Activated T-helper 1 cell treated with anti-CD3 and anti-CD28 coated beads, Interleukin-2, amount 50 U/mL, for 16 hours (primary cell): Measurements from ENCODE around the gene EPB41L5.
"Not testable (repeated sequence)": the region's sequence is repeated elsewhere in the genome, so short reads cannot be mapped to it uniquely, and the experiment has no call there.

Source experiments
- DNase-seq, 2 donors: peaks; one replicate each; pipeline ENCODE4 v3.0.0-alpha.2; 2020; ENCODE audit warnings: low read depth in 1 of 2, low spot score in 1 of 2

EPB41L5 gene

GRCh38 chr2:120140866-120141265 lies 128.0 kb downstream of the EPB41L5 start:
- DNase-seq = no peak

DNA sequence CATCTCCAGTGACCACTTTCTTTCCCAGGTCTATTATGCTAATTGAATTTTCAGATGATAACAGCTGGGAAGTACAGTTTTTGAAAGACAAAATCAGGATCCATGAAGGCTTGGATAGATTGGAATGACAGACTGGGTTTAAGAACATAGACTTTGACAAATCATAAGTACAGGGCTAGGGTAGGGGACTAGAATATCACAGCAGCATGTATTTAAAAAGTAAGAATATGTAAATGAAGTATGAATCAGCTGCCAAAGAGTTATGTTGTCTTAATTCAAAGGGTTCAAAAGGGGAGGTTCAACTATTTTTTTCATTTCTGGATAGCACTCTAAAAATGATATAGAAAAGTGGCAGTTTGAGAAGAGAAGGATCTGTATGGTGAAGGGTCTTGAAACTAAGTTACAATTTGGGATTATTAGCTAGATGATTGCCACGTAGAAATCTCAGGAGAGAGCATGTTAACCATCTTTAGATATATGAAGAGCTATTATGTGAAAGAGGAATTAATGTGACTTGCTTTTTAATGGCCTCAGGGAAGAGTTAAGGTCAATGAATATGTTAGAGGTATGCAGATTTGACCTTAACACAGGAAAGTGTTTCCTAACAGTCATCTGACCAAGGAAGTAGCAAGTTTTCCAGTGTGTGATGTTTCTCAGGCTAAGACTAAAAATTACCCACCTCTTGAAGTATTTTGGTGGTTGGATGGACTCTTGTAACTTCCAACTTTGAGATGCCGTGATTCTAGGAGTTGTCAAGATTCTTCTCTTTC lies 128.6 kb downstream of the EPB41L5 start:
- no peak for DNase-seq

GRCh38 chr2:120142528-120143219 lies 129.8 kb downstream of the EPB41L5 start:
- DNase-seq = no peak

DNA sequence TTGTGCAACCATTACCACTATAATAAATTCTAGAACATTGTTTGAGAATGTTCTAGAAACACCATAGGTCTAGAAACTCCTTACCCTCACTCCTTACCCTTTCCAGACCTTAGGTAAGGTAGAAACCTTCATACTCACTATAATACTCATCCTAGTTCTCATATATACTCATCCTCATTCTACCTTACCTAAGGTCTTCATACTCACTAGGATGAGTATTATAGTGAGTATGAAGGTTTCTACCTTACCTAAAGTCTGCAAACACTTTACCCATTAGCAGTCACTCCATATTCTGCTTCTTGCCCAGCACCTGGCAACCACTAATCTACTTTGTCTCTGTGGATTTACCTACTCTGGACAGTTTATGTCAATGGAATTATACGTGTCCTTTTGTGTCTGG lies 135.4 kb downstream of the EPB41L5 start:
- DNase-seq = no peak

DNA sequence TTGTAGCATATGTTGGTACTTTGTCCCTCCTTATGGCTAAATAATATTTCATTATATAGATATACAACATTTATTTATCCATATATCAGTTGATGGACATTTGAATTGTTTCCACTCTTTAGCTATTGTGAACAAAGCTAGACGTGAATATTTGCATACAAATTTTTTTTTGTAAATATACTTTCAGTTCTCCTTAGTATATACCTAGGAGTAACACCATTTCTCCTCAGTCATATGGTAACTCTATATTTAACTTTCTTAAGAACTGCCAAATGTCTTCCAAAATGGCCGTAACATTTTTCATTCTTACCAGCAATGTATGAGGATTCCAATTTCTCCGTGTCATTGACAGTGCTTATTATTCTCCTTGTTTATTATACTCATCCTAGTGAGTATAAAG lies 135.8 kb downstream of the EPB41L5 start:
- no peak for DNase-seq

DNA sequence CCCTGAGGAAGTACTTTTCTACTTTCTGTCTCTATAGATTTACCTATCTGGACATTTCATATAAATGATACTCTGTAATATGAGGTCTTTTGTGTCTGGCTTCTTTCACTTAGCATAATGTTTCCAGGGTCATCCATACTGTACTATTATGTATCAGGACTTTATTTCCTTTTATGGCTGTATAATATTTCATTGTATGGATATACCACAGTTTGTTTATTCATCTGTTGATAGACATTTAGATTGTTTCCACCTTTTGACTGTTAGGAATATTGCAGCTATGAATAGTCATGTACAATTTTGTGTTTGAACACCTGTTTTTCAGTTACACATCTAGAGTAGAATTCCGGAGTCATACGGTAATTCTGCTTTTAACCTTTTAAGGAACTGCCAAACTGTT lies 136.5 kb downstream of the EPB41L5 start:
- DNase-seq = no peak

DNA sequence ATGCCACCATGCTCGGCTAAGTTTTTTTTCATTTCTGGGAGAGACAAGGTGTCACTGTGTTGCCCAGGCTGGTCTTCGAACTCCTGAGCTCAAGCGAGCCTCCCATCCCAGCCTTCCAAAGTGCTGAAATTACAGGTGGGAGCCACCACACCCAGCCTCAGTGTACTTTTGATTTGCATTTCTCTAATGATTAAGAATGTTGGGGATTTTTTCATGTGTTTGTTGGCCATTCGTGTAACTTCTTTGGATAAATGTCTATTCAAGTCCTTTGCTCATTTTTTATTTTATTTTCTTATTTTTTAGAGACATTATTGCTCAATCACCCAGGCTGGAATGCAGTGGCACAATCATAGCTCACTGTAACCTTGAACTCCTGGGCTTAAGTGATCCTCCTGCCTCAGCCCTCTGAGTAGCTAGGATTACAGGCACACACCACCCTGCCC lies 137.2 kb downstream of the EPB41L5 start:
- DNase-seq = no peak

DNA sequence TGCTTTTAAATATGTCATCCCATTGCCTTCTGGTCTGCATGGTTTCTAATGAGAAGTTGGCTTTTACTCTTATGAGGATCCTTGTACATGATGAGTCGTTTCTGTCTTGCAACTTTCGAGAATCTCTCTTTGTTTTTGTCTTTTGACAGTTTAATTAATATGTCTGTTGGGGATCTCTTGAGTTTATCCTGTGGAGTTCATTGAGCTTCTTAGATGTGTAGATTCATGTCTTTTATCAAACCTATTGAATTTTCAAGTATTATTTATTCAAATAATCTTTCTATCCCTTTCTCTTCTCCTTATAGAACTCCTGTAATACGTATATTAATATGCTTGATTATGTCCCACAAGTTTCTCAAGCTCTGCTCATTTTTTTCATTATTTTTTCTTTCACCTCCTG lies 142.4 kb downstream of the EPB41L5 start:
- DNase-seq = no peak

DNA sequence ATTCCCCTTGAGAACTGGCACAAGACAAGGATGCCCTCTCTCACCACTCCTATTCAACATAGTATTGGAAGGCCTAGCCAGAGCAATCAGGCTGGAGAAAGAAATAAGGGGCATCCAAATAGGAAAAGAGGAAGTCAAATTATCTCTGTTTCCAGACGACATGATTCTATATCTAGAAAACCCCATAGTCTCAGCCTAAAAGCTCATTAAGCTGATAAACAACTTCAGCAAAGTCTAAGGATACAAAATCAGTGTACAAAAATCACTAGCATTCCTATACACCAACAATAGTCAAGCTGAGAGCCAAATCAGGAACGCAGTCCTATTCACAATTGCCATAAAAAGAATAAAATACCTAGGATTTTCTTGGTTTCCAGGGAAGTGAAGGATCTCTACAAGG lies 145.8 kb downstream of the EPB41L5 start:
- not testable (repeated sequence) for DNase-seq

DNA sequence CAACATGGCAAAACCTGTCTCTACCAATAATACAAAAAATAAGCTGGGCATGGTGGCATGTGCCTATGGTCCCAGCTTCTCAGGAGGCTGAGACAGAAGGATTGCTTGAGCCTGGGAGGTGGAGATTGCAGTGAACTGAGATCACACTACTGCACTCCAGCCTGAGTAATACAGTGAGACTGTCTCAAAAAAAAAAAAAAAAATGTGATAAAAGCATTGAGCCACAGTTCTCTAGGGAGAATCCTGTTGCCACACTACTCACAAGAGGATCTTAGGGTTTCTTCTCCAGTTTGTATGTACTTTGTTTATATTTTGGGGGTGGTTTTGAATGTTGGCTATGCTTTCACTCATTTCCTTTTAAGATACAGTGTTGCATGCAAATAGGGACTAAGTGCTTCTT lies 148.3 kb downstream of the EPB41L5 start:
- no peak for DNase-seq

DNA sequence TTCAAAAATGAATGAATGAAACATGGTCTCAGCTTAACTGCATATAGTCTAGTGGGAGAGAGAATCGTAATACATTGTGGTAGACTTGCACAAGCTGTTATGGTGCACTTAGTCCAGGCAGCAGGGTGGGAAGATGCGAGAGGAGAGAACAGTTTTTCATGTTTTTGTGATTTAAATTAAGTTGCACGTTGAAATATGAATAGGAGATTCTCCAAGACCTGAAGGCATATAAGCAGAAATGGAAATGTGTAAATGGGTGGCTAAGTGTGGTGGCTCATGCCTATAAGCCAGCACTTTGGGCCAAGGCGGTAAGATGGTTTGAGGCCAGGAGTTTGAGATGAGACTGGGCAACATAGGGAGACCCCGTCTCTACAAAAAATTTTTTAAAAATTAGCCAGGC lies 149.8 kb downstream of the EPB41L5 start:
- DNase-seq = no peak

GRCh38 chr2:120167272-120167671 lies 154.4 kb downstream of the EPB41L5 start:
- DNase-seq = no peak

- no peak for DNase-seq
These were observed 156.1 kb downstream of the EPB41L5 start for GRCh38 chr2:120169020-120169419.

GRCh38 chr2:120174963-120175581 lies 162.2 kb downstream of the EPB41L5 start:
- no peak for DNase-seq

DNA sequence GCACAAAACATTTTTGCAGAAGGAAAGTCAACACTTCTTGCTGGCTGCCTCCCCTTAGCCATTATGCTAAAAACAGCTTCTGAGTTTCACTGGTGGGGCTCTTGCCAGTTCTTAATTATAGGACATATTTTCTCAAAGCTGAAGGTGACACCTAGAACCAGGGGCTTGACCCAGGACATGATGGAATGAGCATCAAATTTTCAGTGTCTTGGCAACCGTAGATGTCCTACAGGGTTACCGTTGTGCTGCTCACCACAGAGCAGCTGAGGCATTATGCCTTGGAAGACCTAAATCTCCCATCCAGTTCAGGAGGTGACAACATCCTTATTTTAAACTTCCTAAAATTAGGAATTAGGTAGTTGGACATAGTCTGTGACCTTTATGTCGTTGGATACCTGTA lies 163.6 kb downstream of the EPB41L5 start:
- no peak for DNase-seq

- DNase-seq = peak; percentile 56 to 61
These were observed 164.2 kb downstream of the EPB41L5 start for GRCh38 chr2:120177001-120177621.

DNA sequence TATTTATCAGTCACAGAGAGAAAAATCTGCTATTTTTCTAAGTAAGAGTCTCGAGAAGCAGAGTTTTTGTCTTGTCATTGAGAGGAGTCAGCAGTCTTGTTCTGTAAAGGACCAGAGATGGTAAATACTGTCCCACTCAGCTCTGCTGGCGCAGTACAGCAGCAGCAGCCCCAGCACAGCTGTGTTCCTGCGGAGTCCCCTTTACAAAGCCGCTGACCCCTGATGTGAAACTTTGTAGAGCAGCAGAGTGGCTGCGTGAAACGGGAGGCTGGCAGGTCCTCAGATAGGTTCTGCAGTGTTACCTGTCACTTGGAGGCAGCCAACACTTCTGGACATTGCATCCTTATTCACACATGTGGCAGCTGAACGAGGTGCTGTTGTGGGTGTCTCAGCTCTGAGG lies 165.1 kb downstream of the EPB41L5 start:
- DNase-seq = no peak

DNA sequence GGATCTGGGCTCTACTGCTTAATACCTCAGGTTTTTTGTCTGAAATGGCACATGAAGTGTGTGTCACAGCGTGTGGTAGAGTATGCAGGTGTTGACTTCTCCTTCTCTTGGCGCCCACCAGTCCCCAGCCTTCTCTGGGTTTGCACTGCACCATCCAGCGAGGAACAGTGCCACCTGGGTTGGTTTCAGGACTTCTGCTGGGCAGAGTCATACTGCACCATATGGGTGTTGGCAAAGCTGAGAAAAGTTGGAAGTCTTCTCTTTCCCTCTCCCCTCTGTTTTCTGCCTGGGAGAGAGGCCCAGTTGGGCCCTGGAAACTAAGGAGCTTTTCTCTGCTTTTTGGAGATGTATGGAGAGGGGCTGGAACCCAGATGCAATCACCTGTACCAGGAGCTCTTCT lies 166.5 kb downstream of the EPB41L5 start:
- DNase-seq = no peak

DNA sequence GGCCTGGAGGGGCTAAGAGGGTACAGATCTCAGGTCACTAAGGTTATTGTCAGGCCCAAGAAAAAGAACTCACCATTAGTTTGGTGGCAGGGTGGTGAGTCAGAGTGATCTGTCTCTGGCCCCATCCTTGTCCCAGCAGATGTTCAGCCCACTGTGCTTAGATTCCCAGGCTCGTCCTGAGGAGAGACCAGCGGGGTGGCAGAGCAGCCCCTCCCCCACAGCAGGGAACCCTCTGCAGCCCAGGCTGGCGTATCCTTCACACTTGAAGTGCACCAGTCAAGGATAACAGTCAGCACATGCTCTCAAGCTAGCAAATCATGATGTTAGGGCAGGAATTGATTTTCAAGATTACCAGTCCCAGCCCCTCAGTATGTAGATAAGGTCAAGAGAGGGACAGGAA lies 167.2 kb downstream of the EPB41L5 start:
- DNase-seq = no peak

DNA sequence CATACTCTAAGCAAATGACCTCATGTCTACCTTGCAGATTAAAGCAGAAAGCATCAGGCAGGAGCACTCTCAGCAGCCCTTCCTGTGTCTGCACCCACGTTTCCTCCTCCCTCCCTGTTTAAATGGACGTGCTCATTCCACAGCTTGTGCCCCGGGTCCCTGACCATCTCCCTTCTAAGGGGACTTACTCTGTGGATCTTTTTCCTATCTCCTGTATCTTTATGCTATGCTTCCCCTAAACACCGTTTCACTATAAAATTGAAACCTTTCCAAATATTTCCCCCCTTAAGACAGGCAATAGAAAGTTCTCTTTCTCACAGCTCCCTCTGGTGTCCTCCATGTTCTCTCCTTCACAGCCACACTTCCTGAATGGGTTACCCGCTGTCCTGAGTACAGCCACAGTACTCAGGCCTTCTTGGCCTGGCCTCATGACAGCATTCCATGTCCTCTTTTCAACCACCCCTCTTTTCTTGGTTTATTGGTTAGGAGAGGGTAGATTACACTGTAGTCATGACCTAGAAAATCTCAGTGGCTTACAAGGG lies 169.2 kb downstream of the EPB41L5 start:
- DNase-seq = no peak

DNA sequence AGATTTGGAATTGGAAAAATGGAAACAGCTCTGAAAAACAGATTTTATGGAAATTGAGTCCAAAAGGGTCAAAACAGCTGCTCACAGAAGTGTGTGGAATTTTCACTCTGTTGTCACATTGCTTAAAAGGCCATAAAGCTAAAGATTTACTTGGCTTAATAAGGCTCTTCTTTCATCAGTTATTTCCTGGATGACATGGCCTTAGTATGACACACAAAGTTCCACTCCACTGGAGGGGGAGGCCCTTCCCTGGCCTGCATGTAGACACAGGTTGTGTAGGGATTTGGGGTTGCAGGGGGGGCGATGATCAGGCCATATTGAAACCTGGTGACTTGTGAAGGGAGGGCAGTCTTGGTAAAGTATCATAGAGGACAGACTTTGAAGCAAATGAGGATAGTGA lies 176.3 kb downstream of the EPB41L5 start:
- DNase-seq = no peak

DNA sequence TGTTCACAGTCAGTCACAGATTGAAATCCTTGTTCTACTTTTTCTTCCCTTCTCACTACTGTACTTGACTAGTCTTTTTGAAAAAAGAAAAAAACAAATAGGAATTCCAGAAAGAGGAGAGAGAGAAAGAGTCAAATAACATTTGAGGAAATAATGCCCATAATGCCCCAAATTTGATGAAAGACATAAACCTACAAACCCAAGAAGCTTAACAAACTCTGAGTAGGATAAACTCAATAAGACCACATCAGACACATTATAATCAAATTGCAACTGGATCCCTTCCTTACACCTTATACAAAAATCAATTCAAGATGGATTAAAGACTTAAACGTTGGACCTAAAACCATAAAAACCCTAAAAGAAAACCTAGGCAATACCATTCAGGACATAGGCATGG lies 179.4 kb downstream of the EPB41L5 start:
- DNase-seq = no peak
